ENCODE data around the gene TRHDE. TPM values are rescaled to one million over a fixed set of nuclear protein-coding genes. Genes with fewer than 3 reads are reported as not detected.

The TRHDE gene
- total RNA-seq, 1 experiment from 2014 or later, result 24.5 TPM

DNA sequence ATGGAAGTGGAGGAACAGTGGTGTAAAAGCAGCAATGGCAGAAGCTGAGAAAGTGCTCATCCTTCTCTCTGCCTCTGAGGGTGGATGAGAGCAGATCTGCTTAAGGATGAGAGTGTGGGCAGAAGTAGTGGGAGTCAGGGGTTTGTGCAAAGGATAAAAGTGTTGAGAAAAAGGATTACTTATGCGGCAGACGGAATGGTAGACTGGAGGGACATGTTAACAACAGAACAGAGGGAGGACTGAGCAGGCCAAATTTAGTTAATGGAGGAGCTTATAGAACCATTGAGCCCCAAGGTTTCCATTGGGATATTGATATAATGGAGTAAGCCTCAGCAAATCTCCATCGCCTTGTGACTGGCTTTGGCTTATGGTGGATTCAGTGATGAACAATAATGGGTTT is 25.5 kb downstream of the TRHDE start:
- CTCF ChIA-PET, result no interaction called here
- no TSS peak for BruUV-seq (replicated peaks)
- POLR2A ChIA-PET (ENCODE audit: low non-redundant PET), result no interaction called here

DNA sequence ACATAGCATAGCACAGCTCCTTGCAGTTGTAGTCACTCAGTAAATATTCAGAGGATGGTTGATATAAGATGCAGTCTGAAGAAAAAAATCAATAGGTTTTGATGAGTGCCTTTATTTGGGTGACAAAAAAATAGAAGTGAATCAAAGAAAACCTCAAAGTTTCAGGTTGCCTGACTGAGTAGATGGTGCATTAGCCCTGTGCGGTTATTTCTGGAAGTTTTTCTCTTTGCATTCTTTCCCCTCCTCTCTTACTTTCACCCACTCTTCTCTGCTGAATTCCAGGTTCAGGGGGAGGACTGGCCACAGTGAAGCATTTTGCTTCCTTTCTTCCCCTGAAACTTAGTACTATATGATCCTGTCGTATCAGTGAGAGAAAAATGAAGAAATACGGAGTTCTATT is 28.6 kb downstream of the TRHDE start:
- Histone ChIP-seq H3K9me3 (ENCODE audit: low read depth, low read length, poor library complexity, severe bottlenecking) (no peaks in the 10 kb centered on the region), H3K4me1 (ENCODE audit: insufficient read depth, low read length, poor library complexity, severe bottlenecking) (peaks cover 13% of the 10 kb centered on the region), H3K36me3 (ENCODE audit: insufficient read depth, low read length, poor library complexity, severe bottlenecking) (no peaks in the 10 kb centered on the region), H3K27ac (ENCODE audit: low read depth, low read length, poor library complexity, severe bottlenecking) (no peak overlapping the region), H3K27me3 (replicated peaks; ENCODE audit: insufficient read depth, low read depth, low read length, poor library complexity) (no peaks in the 10 kb centered on the region), H3K4me3 (ENCODE audit: low read depth, low read length, poor library complexity, severe bottlenecking) (no peak overlapping the region)
- POLR2A ChIA-PET (ENCODE audit: low non-redundant PET), result no interaction called here
- intact Hi-C loops (cut with micrococcal nuclease; ENCODE audit: unreplicated experiment), result no loop called here
- CTCF ChIA-PET, result no interaction called here
- no TSS peak for BruUV-seq (replicated peaks)
- no peak for DNase-seq (ENCODE audit: low spot score)
- no peak for TF ChIP-seq EZH2 (IDR thresholded peaks at IDR 0.05; ENCODE audit: borderline replicate concordance, low read depth, low read length, poor library complexity, severe bottlenecking)
- TF ChIP-seq, protein P1, sequence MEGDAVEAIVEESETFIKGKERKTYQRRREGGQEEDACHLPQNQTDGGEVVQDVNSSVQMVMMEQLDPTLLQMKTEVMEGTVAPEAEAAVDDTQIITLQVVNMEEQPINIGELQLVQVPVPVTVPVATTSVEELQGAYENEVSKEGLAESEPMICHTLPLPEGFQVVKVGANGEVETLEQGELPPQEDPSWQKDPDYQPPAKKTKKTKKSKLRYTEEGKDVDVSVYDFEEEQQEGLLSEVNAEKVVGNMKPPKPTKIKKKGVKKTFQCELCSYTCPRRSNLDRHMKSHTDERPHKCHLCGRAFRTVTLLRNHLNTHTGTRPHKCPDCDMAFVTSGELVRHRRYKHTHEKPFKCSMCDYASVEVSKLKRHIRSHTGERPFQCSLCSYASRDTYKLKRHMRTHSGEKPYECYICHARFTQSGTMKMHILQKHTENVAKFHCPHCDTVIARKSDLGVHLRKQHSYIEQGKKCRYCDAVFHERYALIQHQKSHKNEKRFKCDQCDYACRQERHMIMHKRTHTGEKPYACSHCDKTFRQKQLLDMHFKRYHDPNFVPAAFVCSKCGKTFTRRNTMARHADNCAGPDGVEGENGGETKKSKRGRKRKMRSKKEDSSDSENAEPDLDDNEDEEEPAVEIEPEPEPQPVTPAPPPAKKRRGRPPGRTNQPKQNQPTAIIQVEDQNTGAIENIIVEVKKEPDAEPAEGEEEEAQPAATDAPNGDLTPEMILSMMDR (conservative IDR thresholded peaks at IDR 0.05; ENCODE audit: low read depth, low read length), result no peak

More for the DNA sequence above, 25.5 kb downstream of the TRHDE start:
- TF ChIP-seq EZH2 (IDR thresholded peaks at IDR 0.05; ENCODE audit: borderline replicate concordance, low read depth, low read length, poor library complexity, severe bottlenecking), result no peak
- TF ChIP-seq, protein P1 (conservative IDR thresholded peaks at IDR 0.05; ENCODE audit: low read depth, low read length), result no peak
- H3K4me3 ChIP-seq (ENCODE audit: low read depth, low read length, poor library complexity, severe bottlenecking), result no peak overlapping the region
- no peaks in the 10 kb centered on the region for H3K9me3 ChIP-seq (ENCODE audit: low read depth, low read length, poor library complexity, severe bottlenecking)
- intact Hi-C loops (cut with micrococcal nuclease; ENCODE audit: unreplicated experiment), result no loop called here
- no peaks in the 10 kb centered on the region for H3K27me3 ChIP-seq (replicated peaks; ENCODE audit: insufficient read depth, low read depth, low read length, poor library complexity)
- H3K36me3 ChIP-seq (ENCODE audit: insufficient read depth, low read length, poor library complexity, severe bottlenecking), result no peaks in the 10 kb centered on the region
- DNase-seq (ENCODE audit: low spot score), result no peak
- no peak overlapping the region for H3K27ac ChIP-seq (ENCODE audit: low read depth, low read length, poor library complexity, severe bottlenecking)
- no peaks in the 10 kb centered on the region for H3K4me1 ChIP-seq (ENCODE audit: insufficient read depth, low read length, poor library complexity, severe bottlenecking)

DNA sequence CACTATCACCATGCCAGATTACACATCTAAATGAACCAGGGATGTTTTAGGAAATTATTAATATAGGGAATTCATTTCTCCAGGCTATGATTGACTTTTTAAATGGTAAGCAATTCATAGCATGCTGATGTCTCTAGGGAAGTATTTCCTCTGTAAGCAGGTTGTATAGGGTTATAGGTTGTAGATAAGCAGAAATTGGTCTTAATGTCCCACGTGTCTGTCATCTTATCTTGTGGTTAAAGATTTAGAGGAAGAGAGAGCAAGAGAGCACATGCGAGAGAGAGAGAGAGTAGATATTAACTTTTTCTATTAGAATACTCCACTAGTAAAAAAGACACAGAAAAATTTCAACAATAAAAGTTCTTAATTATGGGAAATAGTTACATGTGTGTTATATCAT is 32.6 kb downstream of the TRHDE start:
- no peak for DNase-seq (ENCODE audit: low spot score)
- no TSS peak for BruUV-seq (replicated peaks)
- ChIA-PET CTCF (no interaction called here), POLR2A (ENCODE audit: low non-redundant PET) (no interaction called here)
- Histone ChIP-seq H3K4me3 (ENCODE audit: low read depth, low read length, poor library complexity, severe bottlenecking) (no peak overlapping the region), H3K36me3 (ENCODE audit: insufficient read depth, low read length, poor library complexity, severe bottlenecking) (no peaks in the 10 kb centered on the region), H3K27me3 (replicated peaks; ENCODE audit: insufficient read depth, low read depth, low read length, poor library complexity) (no peaks in the 10 kb centered on the region), H3K9me3 (ENCODE audit: low read depth, low read length, poor library complexity, severe bottlenecking) (no peaks in the 10 kb centered on the region), H3K4me1 (ENCODE audit: insufficient read depth, low read length, poor library complexity, severe bottlenecking) (peaks cover 22% of the 10 kb centered on the region), H3K27ac (ENCODE audit: low read depth, low read length, poor library complexity, severe bottlenecking) (no peak overlapping the region)
- intact Hi-C loops (cut with micrococcal nuclease; ENCODE audit: unreplicated experiment), result no loop called here
- TF ChIP-seq EZH2 (IDR thresholded peaks at IDR 0.05; ENCODE audit: borderline replicate concordance, low read depth, low read length, poor library complexity, severe bottlenecking), result no peak

DNA sequence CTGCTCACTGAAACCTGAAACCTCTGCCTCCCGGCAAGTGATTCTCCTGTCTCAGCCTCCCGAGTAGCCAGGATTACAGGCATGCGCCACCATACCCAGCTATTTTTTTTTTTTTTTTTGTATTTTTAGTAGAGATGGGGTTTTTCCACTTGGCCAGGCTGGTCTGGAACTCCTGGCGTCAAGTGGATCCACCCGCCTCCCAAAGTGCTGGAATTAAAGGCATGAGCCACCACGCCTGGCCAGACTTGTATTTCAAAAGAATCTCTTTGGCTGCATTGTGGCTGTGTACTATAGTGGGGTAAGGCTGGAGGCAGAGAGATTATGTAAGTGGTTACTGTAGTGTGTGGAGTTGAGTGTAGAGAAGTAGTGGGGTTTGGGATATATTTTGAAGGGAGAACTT is 35.1 kb downstream of the TRHDE start:
- CTCF ChIA-PET, result no interaction called here
- TF ChIP-seq EZH2 (IDR thresholded peaks at IDR 0.05; ENCODE audit: borderline replicate concordance, low read depth, low read length, poor library complexity, severe bottlenecking), result no peak
- TF ChIP-seq, protein P1 (conservative IDR thresholded peaks at IDR 0.05; ENCODE audit: low read depth, low read length), result no peak
- intact Hi-C loops (cut with micrococcal nuclease; ENCODE audit: unreplicated experiment), result no loop called here
- POLR2A ChIA-PET (ENCODE audit: low non-redundant PET), result no interaction called here
- no peak for DNase-seq (ENCODE audit: low spot score)
- Histone ChIP-seq H3K4me1 (ENCODE audit: insufficient read depth, low read length, poor library complexity, severe bottlenecking) (peaks cover 22% of the 10 kb centered on the region), H3K36me3 (ENCODE audit: insufficient read depth, low read length, poor library complexity, severe bottlenecking) (no peaks in the 10 kb centered on the region), H3K9me3 (ENCODE audit: low read depth, low read length, poor library complexity, severe bottlenecking) (no peaks in the 10 kb centered on the region), H3K27ac (ENCODE audit: low read depth, low read length, poor library complexity, severe bottlenecking) (no peak overlapping the region), H3K27me3 (replicated peaks; ENCODE audit: insufficient read depth, low read depth, low read length, poor library complexity) (no peaks in the 10 kb centered on the region), H3K4me3 (ENCODE audit: low read depth, low read length, poor library complexity, severe bottlenecking) (no peak overlapping the region)
- no TSS peak for BruUV-seq (replicated peaks)
